HG02623 (cell line): ENCODE data around the gene EN2.

Experiments
- ATAC-seq: cut with Tn5 transposase; IDR thresholded peaks from one replicate; pipeline ENCODE4 v1.9.1; 2021; ENCODE audit warnings: moderate library complexity; ENCODE audit not compliant: unreplicated experiment

Gene EN2

DNA sequence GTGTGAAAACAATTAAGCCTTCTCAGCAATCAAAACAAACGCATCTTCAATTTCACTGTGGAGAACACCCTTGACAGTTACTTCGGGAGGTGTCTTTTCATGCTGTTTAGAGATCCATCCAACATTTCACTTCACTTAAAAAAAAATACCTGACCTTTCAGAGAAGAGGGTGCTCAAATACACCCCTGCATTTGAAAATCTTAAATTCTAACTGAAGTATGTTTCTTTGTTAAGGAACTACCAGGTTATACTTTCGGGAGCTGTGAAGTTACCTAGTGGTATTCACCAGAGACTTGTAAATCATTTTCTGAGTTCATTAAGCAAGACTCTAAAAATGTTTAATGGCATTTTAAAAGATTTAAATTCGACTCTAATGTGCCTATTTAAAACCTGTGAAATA lies 49.6 kb downstream of the EN2 start:
- ATAC-seq = no peak

DNA sequence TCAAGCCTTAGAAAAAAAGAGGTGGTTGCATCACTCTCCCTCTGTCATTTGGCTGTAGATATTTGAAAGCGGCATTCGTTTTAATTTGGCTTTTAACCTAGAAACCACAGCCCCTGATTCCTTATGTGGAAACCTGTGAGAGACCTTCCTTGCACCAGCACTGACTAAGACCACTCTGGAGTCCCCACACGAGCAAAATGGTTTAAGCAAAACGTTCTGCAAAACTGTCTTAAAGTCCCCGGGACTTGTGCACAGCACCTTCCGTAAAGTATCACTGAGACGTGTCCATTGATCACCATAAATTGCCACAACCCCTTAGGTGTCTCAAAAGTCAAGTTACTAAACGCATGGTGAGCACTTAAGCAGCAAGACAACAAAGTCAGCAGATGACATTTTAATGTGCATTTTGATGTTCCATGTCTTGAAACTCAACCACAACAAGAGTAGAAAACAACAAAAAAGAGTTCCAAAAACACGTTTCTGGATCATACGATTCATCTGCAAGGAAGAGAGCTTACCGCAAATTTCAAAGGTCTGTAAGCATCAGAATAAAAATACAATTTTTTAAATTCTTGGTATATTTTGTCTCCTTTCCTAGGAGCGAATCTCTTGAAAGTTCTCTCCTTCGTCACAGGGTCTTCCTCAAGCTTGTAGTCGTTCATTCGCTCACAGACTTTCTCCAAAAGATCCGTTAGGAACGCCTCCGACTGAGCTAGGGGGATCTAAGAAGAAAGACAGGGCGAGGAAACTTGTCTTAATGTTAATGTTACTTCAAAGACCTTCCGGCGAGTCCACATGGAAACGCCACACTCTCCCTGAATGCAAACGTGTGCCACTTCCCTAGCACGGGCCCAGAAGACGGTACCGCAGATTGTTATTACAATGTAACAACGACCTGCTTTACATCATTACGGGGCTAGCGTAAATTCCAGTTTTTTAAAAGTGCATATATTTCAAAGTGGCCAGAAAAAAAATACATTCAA lies 50.7 kb downstream of the EN2 start:
- ATAC-seq = no peak

- no peak for ATAC-seq
Observed at GRCh38 chr7:155509359-155509724, 51.4 kb downstream of the EN2 start.

DNA sequence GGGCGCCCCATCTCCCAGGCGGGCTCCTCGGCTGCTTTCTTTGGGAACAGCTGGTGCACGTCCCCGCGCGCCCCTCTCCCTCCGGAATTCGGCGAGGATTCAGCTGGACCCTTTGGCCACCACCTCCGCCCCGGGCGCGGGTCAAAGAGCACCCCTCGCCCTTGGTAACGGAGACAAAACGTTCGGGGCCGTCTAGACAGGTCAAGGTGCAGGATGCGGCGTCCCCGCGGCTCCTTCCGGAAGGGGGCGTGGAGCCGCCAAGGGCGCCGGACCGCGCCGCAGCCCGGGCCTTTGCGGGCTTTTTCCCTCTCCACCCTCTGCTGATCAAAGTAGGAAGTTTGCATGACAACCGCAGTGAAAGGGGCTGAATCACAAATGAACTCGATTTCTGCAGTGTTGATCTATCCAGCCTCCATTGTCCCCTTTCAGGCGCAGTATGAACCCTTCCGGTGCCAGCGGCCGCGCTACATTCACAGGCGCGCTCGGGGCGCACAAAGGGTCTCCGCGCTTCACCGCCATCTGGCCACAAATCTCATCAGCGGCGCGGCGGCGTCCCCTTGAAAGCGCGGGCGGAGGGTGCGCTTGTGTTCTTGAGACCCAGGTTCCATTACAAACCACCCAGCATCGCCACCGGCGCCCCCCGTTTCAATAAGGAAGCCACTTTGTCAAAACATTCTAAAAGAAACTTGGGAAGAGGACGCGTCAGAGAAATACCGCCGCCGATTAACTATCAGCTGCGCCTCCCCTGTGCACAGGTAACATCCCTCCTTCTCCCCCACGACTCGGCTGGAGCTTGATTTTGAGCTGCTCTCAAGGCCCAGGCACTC lies 52.0 kb downstream of the EN2 start:
- no peak for ATAC-seq

DNA sequence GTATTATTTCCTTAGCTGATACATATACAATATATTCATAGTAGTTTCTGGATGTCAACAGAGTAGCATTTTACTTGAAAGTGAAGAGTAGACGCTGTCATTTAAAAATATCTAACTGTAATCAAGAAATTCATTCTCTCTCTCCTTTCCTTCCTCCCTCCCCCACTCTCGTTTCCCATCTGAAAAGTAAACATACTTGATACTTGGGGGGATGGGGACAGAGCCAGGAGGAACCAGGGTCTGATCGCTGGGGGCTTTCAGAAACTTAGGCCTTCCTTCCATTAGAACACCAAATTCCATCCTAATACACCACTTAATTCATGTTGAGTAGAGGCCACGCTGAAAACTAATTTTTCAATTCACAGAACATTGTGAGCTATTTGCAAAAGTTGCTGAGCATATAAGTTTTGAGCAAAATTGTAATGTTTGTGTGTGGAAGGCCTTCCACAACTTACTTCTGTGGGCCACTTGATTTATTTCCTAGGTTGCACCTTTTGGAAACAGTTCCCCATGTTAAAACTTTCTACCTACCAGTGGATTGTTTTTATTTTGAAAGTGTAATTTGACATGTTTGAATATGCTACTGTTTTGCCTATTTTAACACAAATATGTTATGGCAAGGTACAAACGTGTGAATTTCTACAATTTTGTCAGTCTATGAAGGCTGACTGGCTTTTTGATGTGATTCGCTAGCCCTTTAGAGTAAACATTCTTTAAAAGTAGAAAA lies 53.2 kb downstream of the EN2 start:
- ATAC-seq = no peak

GRCh38 chr7:155511702-155511996 lies 53.7 kb downstream of the EN2 start:
- ATAC-seq = no peak

DNA sequence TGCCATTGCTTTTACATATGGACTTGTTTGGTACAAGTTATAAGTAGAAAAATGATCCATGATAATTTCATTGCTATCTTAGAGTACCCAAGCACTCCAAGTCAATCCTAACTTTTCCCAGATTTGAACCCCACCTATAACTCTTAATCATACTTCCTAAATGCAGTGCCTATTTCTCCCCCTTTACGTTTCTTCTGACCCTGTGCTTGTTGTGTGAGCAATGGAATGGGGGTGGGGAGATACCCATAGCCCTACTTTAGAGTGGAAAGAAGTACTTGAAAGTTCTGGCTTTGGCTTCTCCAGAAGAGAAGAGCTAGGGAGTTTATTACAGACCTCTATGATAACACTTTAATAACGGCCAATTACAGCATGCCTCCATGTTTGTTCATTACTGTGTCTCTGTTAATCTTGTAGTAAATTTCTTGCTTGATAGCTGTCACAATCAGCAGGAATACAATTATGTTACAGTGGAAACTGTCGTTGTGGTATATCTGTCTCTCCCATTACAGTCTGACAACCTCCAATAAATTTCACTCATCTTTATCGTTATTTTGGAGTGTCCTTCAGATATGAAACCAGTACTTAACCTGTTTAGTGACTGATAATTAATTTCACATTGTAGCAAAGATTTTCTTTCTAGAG lies 54.4 kb downstream of the EN2 start:
- no peak for ATAC-seq

DNA sequence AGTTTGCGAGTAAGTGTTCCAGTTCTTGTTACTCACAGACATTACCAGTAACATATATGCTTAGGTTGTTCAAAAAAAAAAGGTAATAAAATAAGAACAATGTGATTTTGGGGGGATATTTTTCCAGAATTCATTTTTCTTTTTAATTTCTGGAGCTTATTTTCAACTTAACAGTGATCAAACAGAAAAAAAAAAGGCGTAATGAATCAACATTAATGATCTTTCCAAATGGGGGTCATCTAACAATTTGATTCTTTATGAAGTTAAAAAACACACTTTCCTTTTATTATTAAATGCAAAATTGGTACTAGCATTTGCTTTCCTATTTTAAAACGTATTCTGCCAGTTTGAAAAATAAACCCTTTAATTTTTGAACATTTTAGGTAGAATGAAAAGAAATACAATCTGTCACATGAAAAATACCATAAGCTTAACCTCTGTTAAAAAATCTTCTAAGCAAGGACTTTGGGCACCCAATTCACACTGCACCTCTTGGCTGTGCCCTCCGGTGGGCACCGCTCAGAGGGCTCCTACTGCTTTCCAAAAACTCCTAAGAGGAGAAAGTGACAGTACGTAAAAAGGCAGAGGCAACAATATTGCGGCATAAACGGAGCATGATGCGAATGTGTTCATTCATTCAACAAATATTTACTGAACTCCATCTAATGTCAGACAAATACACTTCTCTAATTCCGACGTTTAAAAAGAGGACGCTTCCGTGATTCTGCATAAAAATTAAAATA lies 55.8 kb downstream of the EN2 start:
- ATAC-seq = no peak

GRCh38 chr7:155514296-155514695 lies 56.4 kb downstream of the EN2 start:
- ATAC-seq = no peak
